Kidney (tissue), 14 donors: ENCODE results near the gene FASN. TPM values are rescaled to one million over a fixed set of nuclear protein-coding genes. Genes with fewer than 3 reads are reported as not detected.

Source experiments
- DNase-seq, 5 donors: peaks; one replicate each; pipeline ENCODE4 v3.0.0-alpha.2; 2013 to 2020
- FAIRE-seq: peaks from 2 replicates; lab custom pipeline; 2012; peaks lifted over from hg19 to GRCh38; lab: Jason Lieb, UNC
- H3K27ac ChIP-seq, 2 donors: one replicate each; pipeline ENCODE4 v1.7.0; 2013; ENCODE audit warnings: low read depth in 2 of 2, low read length in 2 of 2, inconsistent platforms in 1 of 2
- H3K27me3 ChIP-seq: one replicate; pipeline ENCODE4 v1.7.1; 2013; ENCODE audit warnings: low read length, inconsistent platforms; ENCODE audit not compliant: control insufficient read depth, insufficient read depth
- H3K36me3 ChIP-seq, 3 donors: one replicate each; pipeline versions ENCODE4 v1.7.0 to v1.7.1; 2013; ENCODE audit warnings: low read length in 3 of 3, control low read depth in 1 of 3, inconsistent platforms in 1 of 3; ENCODE audit not compliant: insufficient read depth in 3 of 3, control insufficient read depth in 2 of 3
- H3K4me1 ChIP-seq, 3 donors: one replicate each; pipeline versions ENCODE4 v1.7.0 to v1.7.1; 2013; ENCODE audit warnings: low read length in 3 of 3, inconsistent platforms in 1 of 3, low read depth in 1 of 3; ENCODE audit not compliant: control insufficient read depth in 2 of 3, insufficient read depth in 2 of 3
- H3K4me3 ChIP-seq, 3 donors: one replicate each; pipeline versions ENCODE4 v1.7.0 to v1.8.1; 2013; ENCODE audit warnings: low read length in 3 of 3, control low read depth in 1 of 3, inconsistent platforms in 1 of 3
- H3K9ac ChIP-seq, 3 donors: one replicate each; pipeline versions ENCODE4 v1.7.0 to v1.7.1; 2013; ENCODE audit warnings: low read length in 3 of 3, control low read depth in 1 of 3, inconsistent platforms in 1 of 3
- H3K9me3 ChIP-seq, 3 donors: one replicate each; pipeline versions ENCODE4 v1.7.0 to v1.7.1; 2013; ENCODE audit warnings: low read length in 3 of 3, control low read depth in 1 of 3, inconsistent platforms in 1 of 3; ENCODE audit not compliant: control insufficient read depth in 2 of 3, insufficient read depth in 1 of 3
- intact Hi-C: fragments of 100-400 bp; cut with DNase I; formaldehyde crosslinking; loops from one replicate; pipeline ENCODE4 v1.11.1; 2022
- polyA plus RNA-seq: library from polyadenylated mRNA; stranded (reverse); fragments of 350-450 nt; fragmentation: Illumina TruSeq; extraction: RNeasy Lipid Tissue Mini Kit (QIAGEN cat#74804); gene quantifications from one replicate; pipeline ENCODE4 v1.2.3, GENCODE V29; 2014; ENCODE audit warnings: low read depth, low replicate concordance; ENCODE audit not compliant: insufficient read depth
- total RNA-seq: library from RNA; stranded (reverse); fragmentation: NEBNext Ultra II Directional; extraction: Animal tissue kit (Norgen Biotek cat#: 25700); gene quantifications from one replicate; pipeline ENCODE4 v1.2.1, GENCODE V29; 2021
- TF ChIP-seq, protein P1 (sequence below): IDR thresholded peaks from 3 replicates; pipeline ENCODE4 v1.5.1; 2012; ENCODE audit warnings: mild to moderate bottlenecking, moderate library complexity, borderline replicate concordance; ENCODE audit not compliant: insufficient read depth; ENCODE audit errors: extremely low read depth
- donor health status: control.
- donor health status: control.
- donor health status: control.
- donor health status: control.
- donor health status: control.
- donor health status: DM: yes; HTN: yes; CAD: no.
- donor health status: Normal renal cell carcinoma (clear cell type).

FASN gene
- total and polyA plus RNA-seq, 2 donors from 2014 or later: 13.6 to 43.3 TPM

DNA sequence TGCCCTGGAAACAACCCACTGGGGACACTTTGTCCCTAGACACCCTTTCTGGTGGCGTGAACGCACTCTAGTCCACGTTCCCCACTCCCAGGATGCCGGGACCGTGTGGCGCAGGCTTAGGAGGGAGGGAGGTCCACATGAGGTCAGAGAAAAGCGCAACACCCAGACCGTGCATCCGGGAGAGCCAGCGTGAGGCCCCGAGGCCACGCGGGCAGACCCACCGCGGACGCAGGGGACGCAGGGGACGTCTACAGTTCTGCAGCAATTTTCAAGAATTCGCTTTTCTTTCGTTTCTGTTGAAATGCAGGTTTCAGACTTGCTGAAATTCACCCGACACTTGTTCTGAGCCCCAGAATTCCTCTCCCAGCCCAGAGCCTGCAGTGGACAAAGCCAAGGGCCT is 51.1 kb downstream of the FASN start:
- Histone ChIP-seq H3K36me3 (peaks cover 0 to 3% (median 2%) of the 10 kb centered on the region in 3 donors), H3K9ac (no peak overlapping the region), H3K27ac (no peak overlapping the region), H3K27me3 (no peaks in the 10 kb centered on the region), H3K4me3 (no peak overlapping the region), H3K4me1 (peaks cover 0 to 9% (median 0%) of the 10 kb centered on the region in 3 donors), H3K9me3 (no peaks in the 10 kb centered on the region)
- DNase-seq (no peak), FAIRE-seq (no peak)
- TF ChIP-seq, protein P1, sequence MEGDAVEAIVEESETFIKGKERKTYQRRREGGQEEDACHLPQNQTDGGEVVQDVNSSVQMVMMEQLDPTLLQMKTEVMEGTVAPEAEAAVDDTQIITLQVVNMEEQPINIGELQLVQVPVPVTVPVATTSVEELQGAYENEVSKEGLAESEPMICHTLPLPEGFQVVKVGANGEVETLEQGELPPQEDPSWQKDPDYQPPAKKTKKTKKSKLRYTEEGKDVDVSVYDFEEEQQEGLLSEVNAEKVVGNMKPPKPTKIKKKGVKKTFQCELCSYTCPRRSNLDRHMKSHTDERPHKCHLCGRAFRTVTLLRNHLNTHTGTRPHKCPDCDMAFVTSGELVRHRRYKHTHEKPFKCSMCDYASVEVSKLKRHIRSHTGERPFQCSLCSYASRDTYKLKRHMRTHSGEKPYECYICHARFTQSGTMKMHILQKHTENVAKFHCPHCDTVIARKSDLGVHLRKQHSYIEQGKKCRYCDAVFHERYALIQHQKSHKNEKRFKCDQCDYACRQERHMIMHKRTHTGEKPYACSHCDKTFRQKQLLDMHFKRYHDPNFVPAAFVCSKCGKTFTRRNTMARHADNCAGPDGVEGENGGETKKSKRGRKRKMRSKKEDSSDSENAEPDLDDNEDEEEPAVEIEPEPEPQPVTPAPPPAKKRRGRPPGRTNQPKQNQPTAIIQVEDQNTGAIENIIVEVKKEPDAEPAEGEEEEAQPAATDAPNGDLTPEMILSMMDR: no peak
- intact Hi-C loops: no loop called here

DNA sequence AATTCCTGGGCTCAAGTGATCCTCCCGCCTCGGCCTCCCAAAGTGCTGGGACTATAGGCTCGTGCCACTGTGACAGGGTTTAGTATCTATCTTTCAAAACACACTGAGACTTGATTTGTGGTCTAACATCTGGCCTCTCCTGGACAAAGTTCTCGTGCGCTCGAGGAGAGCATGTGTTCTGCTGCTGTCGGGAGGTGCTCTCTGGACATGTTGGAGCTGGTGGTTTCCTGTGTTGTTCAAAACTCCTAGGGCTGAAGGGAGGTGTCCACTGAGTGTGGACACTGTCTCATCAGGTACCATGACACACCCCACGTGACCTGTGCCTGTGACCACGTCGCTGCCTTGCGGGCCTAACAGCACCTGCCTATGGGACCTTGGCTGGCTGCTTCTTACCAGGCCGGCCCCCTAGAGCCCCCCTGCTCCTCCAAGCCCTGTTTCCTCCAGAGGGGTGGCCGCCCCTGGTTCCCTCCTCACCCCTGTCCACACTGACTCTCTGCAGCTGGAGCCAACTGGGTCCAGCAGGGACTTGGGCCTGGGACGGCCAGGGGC is 52.0 kb downstream of the FASN start:
- no peak for DNase-seq
- H3K36me3 ChIP-seq: peaks cover 0 to 3% (median 2%) of the 10 kb centered on the region in 3 donors
- peaks cover 0 to 9% (median 0%) of the 10 kb centered on the region in 3 donors for H3K4me1 ChIP-seq
- no peak overlapping the region for H3K4me3 ChIP-seq
- no peak overlapping the region for H3K27ac ChIP-seq
- no peak overlapping the region for H3K9ac ChIP-seq
- TF ChIP-seq, protein P1: no peak
- intact Hi-C loops: no loop called here
- no peaks in the 10 kb centered on the region for H3K27me3 ChIP-seq
- H3K9me3 ChIP-seq: no peaks in the 10 kb centered on the region
- FAIRE-seq: no peak

GRCh38 chr17:82043507-82043906 is 54.5 kb downstream of the FASN start:
- DNase-seq: no peak
- no peak for FAIRE-seq
- no peak overlapping the region for H3K27ac ChIP-seq
- intact Hi-C loops: no loop called here
- H3K9ac ChIP-seq: no peak overlapping the region
- TF ChIP-seq, protein P1: no peak
- H3K4me3 ChIP-seq: no peak overlapping the region
- no peaks in the 10 kb centered on the region for H3K27me3 ChIP-seq
- peaks cover 0 to 3% (median 2%) of the 10 kb centered on the region in 3 donors for H3K36me3 ChIP-seq
- H3K4me1 ChIP-seq: no peaks in the 10 kb centered on the region
- no peaks in the 10 kb centered on the region for H3K9me3 ChIP-seq

GRCh38 chr17:82042649-82043048 is 55.4 kb downstream of the FASN start:
- peaks cover 3 to 5% (median 3%) of the 10 kb centered on the region in 3 donors for H3K4me1 ChIP-seq
- DNase-seq: no peak
- TF ChIP-seq, protein P1: no peak
- no peak overlapping the region for H3K27ac ChIP-seq
- FAIRE-seq: no peak
- H3K9me3 ChIP-seq: no peaks in the 10 kb centered on the region
- peak overlapping the region in 1 of 3 donors; percentile 16 for H3K4me3 ChIP-seq
- H3K27me3 ChIP-seq: no peaks in the 10 kb centered on the region
- H3K9ac ChIP-seq: no peak overlapping the region
- intact Hi-C loops: no loop called here
- peaks cover 0 to 3% (median 2%) of the 10 kb centered on the region in 3 donors for H3K36me3 ChIP-seq
